KMS-11 (cell line): ENCODE measurements around the gene HOXA1.

ENCODE experiments used
- H2AFZ ChIP-seq: fragments of 200-600 bp; sonication (generic); 2 replicates; pipeline ENCODE4 v1.6.1; 2016; ENCODE audit warnings: antibody characterized with exemption, mixed run types, low read depth
- H3K27ac ChIP-seq: fragments of 200-600 bp; sonication (generic); 2 replicates; pipeline ENCODE4 v1.6.1; 2016; ENCODE audit warnings: mild to moderate bottlenecking, mixed run types
- H3K27me3 ChIP-seq: fragments of 200-600 bp; sonication (generic); 2 replicates; pipeline ENCODE4 v1.6.1; 2017; ENCODE audit warnings: mild to moderate bottlenecking, low read depth, mixed run types, moderate library complexity; ENCODE audit not compliant: insufficient read depth
- H3K36me3 ChIP-seq: fragments of 200-600 bp; sonication (generic); 2 replicates; pipeline ENCODE4 v1.6.1; 2017; ENCODE audit warnings: mild to moderate bottlenecking, mixed run types; ENCODE audit not compliant: insufficient read depth
- H3K4me1 ChIP-seq: fragments of 200-600 bp; sonication (generic); 2 replicates; pipeline ENCODE4 v1.6.1; 2016; ENCODE audit warnings: mild to moderate bottlenecking, low read depth, mixed run types; ENCODE audit not compliant: poor library complexity, severe bottlenecking
- H3K4me2 ChIP-seq: fragments of 200-600 bp; sonication (generic); 2 replicates; pipeline ENCODE4 v1.7.0; 2016; ENCODE audit warnings: mild to moderate bottlenecking, mixed run types
- H3K4me3 ChIP-seq: fragments of 200-600 bp; sonication (generic); IDR thresholded peaks from 2 replicates; pipeline ENCODE4 v1.6.1; 2017; ENCODE audit warnings: low read depth, low read length, mixed read lengths; ENCODE audit not compliant: insufficient read depth
- H3K79me2 ChIP-seq: fragments of 200-600 bp; sonication (generic); 2 replicates; pipeline ENCODE4 v1.6.1; 2016; ENCODE audit warnings: low read depth, mixed run types; ENCODE audit not compliant: insufficient read depth
- H3K9ac ChIP-seq: fragments of 200-600 bp; sonication (generic); 2 replicates; pipeline ENCODE4 v1.6.1; 2016; ENCODE audit warnings: mild to moderate bottlenecking, mixed run types
- H4K20me1 ChIP-seq: fragments of 200-600 bp; sonication (generic); 2 replicates; pipeline ENCODE4 v1.6.1; 2016; ENCODE audit warnings: mild to moderate bottlenecking, mixed run types; ENCODE audit not compliant: insufficient read depth
- TF ChIP-seq, protein P1 (sequence below): fragments of 200-600 bp; sonication (generic); conservative IDR thresholded peaks from 2 replicates; pipeline ENCODE4 v1.6.1; 2017; ENCODE audit warnings: low read depth, mild to moderate bottlenecking, antibody characterized with exemption, low read length, moderate library complexity, mixed read lengths

HOXA1 gene

DNA sequence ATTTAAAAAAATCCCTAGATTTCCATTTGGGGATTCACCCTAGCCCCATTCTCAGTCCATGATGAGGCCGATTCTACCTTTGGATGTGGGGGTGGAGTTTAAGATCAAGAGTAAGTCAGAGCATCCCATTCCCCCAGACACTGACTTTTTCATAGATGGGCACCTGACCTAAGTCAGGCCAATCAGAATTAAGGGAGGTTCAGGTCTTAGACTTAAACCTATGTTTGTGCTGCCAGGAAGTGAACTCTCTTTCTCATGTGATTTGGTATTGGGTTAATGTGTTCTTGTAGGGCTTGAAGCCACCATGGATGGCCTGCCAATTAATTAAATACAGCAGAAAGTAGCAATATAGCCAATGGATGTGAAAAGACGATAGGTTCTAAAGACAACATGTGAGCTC, 30.1 kb downstream of the HOXA1 start:
- TF ChIP-seq, protein P1, sequence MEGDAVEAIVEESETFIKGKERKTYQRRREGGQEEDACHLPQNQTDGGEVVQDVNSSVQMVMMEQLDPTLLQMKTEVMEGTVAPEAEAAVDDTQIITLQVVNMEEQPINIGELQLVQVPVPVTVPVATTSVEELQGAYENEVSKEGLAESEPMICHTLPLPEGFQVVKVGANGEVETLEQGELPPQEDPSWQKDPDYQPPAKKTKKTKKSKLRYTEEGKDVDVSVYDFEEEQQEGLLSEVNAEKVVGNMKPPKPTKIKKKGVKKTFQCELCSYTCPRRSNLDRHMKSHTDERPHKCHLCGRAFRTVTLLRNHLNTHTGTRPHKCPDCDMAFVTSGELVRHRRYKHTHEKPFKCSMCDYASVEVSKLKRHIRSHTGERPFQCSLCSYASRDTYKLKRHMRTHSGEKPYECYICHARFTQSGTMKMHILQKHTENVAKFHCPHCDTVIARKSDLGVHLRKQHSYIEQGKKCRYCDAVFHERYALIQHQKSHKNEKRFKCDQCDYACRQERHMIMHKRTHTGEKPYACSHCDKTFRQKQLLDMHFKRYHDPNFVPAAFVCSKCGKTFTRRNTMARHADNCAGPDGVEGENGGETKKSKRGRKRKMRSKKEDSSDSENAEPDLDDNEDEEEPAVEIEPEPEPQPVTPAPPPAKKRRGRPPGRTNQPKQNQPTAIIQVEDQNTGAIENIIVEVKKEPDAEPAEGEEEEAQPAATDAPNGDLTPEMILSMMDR = no peak
- H4K20me1 ChIP-seq = no peaks in the 10 kb centered on the region
- H2AFZ ChIP-seq = no peak overlapping the region
- H3K4me3 ChIP-seq = no peak overlapping the region
- H3K27me3 ChIP-seq = no peaks in the 10 kb centered on the region
- H3K4me1 ChIP-seq = no peaks in the 10 kb centered on the region
- no peak overlapping the region for H3K4me2 ChIP-seq
- no peak overlapping the region for H3K9ac ChIP-seq
- H3K27ac ChIP-seq = no peak overlapping the region
- H3K79me2 ChIP-seq = no peaks in the 10 kb centered on the region
- no peaks in the 10 kb centered on the region for H3K36me3 ChIP-seq

DNA sequence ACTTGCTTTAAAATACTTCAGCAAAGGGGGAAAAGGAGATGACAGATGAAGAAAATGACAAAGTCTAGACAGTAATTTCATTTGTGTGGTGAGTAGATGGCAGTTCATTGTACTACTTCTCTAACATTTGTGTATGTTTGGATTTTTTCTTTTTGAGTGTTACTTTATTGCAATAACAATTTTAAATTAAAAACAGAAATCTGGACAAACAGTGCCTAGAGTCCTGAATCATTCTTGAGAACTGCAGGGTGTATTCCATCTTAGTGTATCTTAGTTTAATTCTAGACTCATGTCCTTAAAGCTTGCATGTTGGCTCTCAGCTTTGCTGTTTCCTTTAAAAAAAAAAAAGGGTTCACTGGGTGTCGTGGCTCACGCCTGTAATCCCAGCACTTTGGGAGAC, 31.1 kb downstream of the HOXA1 start:
- Histone ChIP-seq H3K27ac (no peak overlapping the region), H3K4me3 (no peak overlapping the region), H3K9ac (no peak overlapping the region), H3K27me3 (no peaks in the 10 kb centered on the region), H3K79me2 (no peaks in the 10 kb centered on the region), H4K20me1 (no peaks in the 10 kb centered on the region), H3K4me2 (no peak overlapping the region), H3K36me3 (no peaks in the 10 kb centered on the region), H2AFZ (no peak overlapping the region), H3K4me1 (no peaks in the 10 kb centered on the region)
- TF ChIP-seq, protein P1 = no peak

DNA sequence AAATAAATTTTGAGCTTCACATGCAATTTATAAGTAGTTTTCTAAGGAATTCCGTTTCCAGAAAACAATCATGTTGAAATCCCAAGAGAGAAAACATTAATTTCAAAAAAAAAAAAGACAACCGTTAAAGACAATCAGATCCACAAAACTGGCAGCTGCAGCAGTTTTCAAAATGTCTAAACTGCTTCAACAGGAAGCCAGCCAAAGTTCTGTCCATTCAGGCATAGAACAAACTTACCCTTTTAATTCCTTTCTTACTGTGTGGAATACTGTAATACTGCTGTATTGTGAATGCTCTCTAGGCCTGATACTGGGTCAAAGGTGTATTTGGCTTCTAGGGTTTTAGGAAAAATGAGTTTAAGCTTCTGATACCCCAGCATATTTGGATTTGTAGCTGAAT, 31.6 kb downstream of the HOXA1 start:
- Histone ChIP-seq H3K4me2 (no peak overlapping the region), H2AFZ (no peak overlapping the region), H3K4me1 (no peaks in the 10 kb centered on the region), H3K4me3 (no peak overlapping the region), H3K27me3 (no peaks in the 10 kb centered on the region), H3K27ac (no peak overlapping the region), H4K20me1 (no peaks in the 10 kb centered on the region), H3K36me3 (no peaks in the 10 kb centered on the region), H3K9ac (no peak overlapping the region), H3K79me2 (no peaks in the 10 kb centered on the region)
- TF ChIP-seq, protein P1 = no peak

DNA sequence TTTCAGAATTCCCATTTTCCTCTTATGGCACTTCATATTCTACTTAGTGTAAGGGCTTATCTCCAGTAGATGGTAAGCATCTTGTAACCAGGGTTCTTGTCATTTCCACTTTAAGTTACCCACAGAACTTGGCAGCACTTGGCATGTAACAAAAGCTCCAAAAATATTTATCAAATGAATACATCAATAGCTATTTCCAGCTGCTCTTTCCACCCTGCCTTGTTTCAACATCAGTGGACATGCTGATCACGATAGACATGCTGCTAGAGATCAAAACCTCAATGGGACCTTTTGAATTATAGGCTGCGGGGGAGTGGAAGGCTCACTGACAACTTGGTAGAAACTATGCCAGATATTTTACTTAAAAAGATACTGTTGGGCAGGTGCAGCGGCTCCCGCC, 32.9 kb downstream of the HOXA1 start:
- no peak overlapping the region for H3K4me3 ChIP-seq

More for the DNA sequence above, 32.9 kb downstream of the HOXA1 start:
- Histone ChIP-seq H4K20me1 (no peaks in the 10 kb centered on the region), H2AFZ (no peak overlapping the region), H3K4me1 (no peaks in the 10 kb centered on the region), H3K27me3 (no peaks in the 10 kb centered on the region), H3K9ac (no peak overlapping the region), H3K27ac (no peak overlapping the region), H3K4me2 (no peak overlapping the region), H3K36me3 (no peaks in the 10 kb centered on the region), H3K79me2 (no peaks in the 10 kb centered on the region)
- TF ChIP-seq, protein P1 = no peak
